ENCODE results near the gene DOCK4. TPM values are rescaled to one million over a fixed set of nuclear protein-coding genes. Genes with fewer than 3 reads are reported as not detected.

Gene DOCK4
- total and polyA plus RNA-seq, 2 donors from 2014 or later, result 3.2 to 38.9 TPM

- intact Hi-C loops (cut with DNase I), result no loop called here
- peaks cover 0 to 1% (median 0%) of the 10 kb centered on the region in 3 donors for H3K9me3 ChIP-seq (ENCODE audit: control insufficient read depth in 2 of 3, insufficient read depth in 1 of 3, low read length in 3 of 3)
- no peak overlapping the region for H3K9ac ChIP-seq (ENCODE audit: low read length in 3 of 3)
- no peaks in the 10 kb centered on the region for H3K4me1 ChIP-seq (ENCODE audit: control insufficient read depth in 2 of 3, insufficient read depth in 2 of 3, low read depth in 1 of 3, low read length in 3 of 3)
- no peak for FAIRE-seq
- no peak overlapping the region for H3K4me3 ChIP-seq (ENCODE audit: low read length in 3 of 3)
- H3K27me3 ChIP-seq (ENCODE audit: control insufficient read depth, insufficient read depth, low read length), result no peaks in the 10 kb centered on the region
- no peak overlapping the region for H3K27ac ChIP-seq (ENCODE audit: low read depth in 2 of 2, low read length in 2 of 2)
- no peak for TF ChIP-seq CTCF (IDR thresholded peaks at IDR 0.05; ENCODE audit: borderline replicate concordance, extremely low read depth, insufficient read depth)
- peaks cover 0 to 2% (median 0%) of the 10 kb centered on the region in 3 donors for H3K36me3 ChIP-seq (ENCODE audit: control insufficient read depth in 2 of 3, insufficient read depth in 3 of 3, low read length in 3 of 3)
- DNase-seq, result no peak
These were observed 30.4 kb upstream of the DOCK4 start for GRCh38 chr7:112236597-112236996.

GRCh38 chr7:112234147-112234546 is 27.9 kb upstream of the DOCK4 start:
- TF ChIP-seq CTCF (IDR thresholded peaks at IDR 0.05; ENCODE audit: borderline replicate concordance, extremely low read depth, insufficient read depth), result no peak
- DNase-seq (no peak), FAIRE-seq (no peak)
- peaks cover 0 to 2% (median 0%) of the 10 kb centered on the region in 3 donors for H3K36me3 ChIP-seq (ENCODE audit: control insufficient read depth in 2 of 3, insufficient read depth in 3 of 3, low read length in 3 of 3)
- H3K9ac ChIP-seq (ENCODE audit: low read length in 3 of 3), result no peak overlapping the region
- no peaks in the 10 kb centered on the region for H3K27me3 ChIP-seq (ENCODE audit: control insufficient read depth, insufficient read depth, low read length)
- H3K4me1 ChIP-seq (ENCODE audit: control insufficient read depth in 2 of 3, insufficient read depth in 2 of 3, low read depth in 1 of 3, low read length in 3 of 3), result no peaks in the 10 kb centered on the region
- H3K27ac ChIP-seq (ENCODE audit: low read depth in 2 of 2, low read length in 2 of 2), result no peak overlapping the region
- H3K9me3 ChIP-seq (ENCODE audit: control insufficient read depth in 2 of 3, insufficient read depth in 1 of 3, low read length in 3 of 3), result no peaks in the 10 kb centered on the region
- intact Hi-C loops (cut with DNase I), result no loop called here
- H3K4me3 ChIP-seq (ENCODE audit: low read length in 3 of 3), result no peak overlapping the region

GRCh38 chr7:112233048-112233697 is 27.0 kb upstream of the DOCK4 start:
- H3K4me1 ChIP-seq (ENCODE audit: control insufficient read depth in 2 of 3, insufficient read depth in 2 of 3, low read depth in 1 of 3, low read length in 3 of 3), result no peaks in the 10 kb centered on the region
- H3K9ac ChIP-seq (ENCODE audit: low read length in 3 of 3), result no peak overlapping the region
- DNase-seq (no peak), FAIRE-seq (no peak)
- H3K36me3 ChIP-seq (ENCODE audit: control insufficient read depth in 2 of 3, insufficient read depth in 3 of 3, low read length in 3 of 3), result peaks cover 0 to 2% (median 0%) of the 10 kb centered on the region in 3 donors
- intact Hi-C loops (cut with DNase I), result no loop called here
- no peak overlapping the region for H3K4me3 ChIP-seq (ENCODE audit: low read length in 3 of 3)
- no peaks in the 10 kb centered on the region for H3K9me3 ChIP-seq (ENCODE audit: control insufficient read depth in 2 of 3, insufficient read depth in 1 of 3, low read length in 3 of 3)
- H3K27me3 ChIP-seq (ENCODE audit: control insufficient read depth, insufficient read depth, low read length), result no peaks in the 10 kb centered on the region
- no peak for TF ChIP-seq CTCF (IDR thresholded peaks at IDR 0.05; ENCODE audit: borderline replicate concordance, extremely low read depth, insufficient read depth)
- no peak overlapping the region for H3K27ac ChIP-seq (ENCODE audit: low read depth in 2 of 2, low read length in 2 of 2)

Measured in kidney (tissue), 14 donors.